K562 (cell line): ENCODE measurements around the gene DNMT1. TPM values are rescaled to one million over a fixed set of nuclear protein-coding genes. Genes with fewer than 3 reads are reported as not detected.

Experiments
- CBX8 ChIP-seq: fragments of 200-600 bp; sonication (generic); IDR thresholded peaks from 2 replicates; pipeline ENCODE4 v1.6.1; 2012; ENCODE audit warnings: borderline replicate concordance, mixed run types, low read depth, mild to moderate bottlenecking, moderate library complexity, mixed read lengths, low read length, control low read depth, inconsistent platforms; ENCODE audit not compliant: poor library complexity, severe bottlenecking; ENCODE audit errors: extremely low read depth
- CCAR2 ChIP-seq: fragments of 200-400 bp; formaldehyde crosslinking; IDR thresholded peaks from 2 replicates; pipeline ENCODE4 v1.6.1; 2017; ENCODE audit warnings: mild to moderate bottlenecking, low read depth, low read length
- CUX1 ChIP-seq: fragments of 200-800 bp; sonication (Bioruptor generic); IDR thresholded peaks from 2 replicates; pipeline ENCODE4 v1.6.1; 2016; ENCODE audit warnings: missing genetic modification characterization, missing compliant biosample characterization
- DLX4 ChIP-seq: fragments of 250-450 bp; sonication (Bioruptor Pico); IDR thresholded peaks from 2 replicates; pipeline ENCODE4 v1.6.1; 2021; ENCODE audit warnings: mild to moderate bottlenecking
- DPF2 ChIP-seq: fragments of 450-650 bp; IDR thresholded peaks from 2 replicates; pipeline ENCODE4 v1.6.1; 2016
- KLF1 ChIP-seq: fragments of 450-650 bp; IDR thresholded peaks from 2 replicates; pipeline ENCODE4 v1.6.1; 2016; ENCODE audit warnings: missing genetic modification characterization, missing compliant biosample characterization
- SMARCA4 ChIP-seq: fragments of 450-650 bp; IDR thresholded peaks from 2 replicates; pipeline ENCODE4 v1.6.1; 2016
- STAG1 ChIP-seq: sonication (generic); formaldehyde crosslinking; IDR thresholded peaks from 2 replicates; pipeline ENCODE4 v1.5.0; 2020; ENCODE audit warnings: missing genetic modification reagents, borderline replicate concordance
- ZNF217 ChIP-seq: sonication (generic); formaldehyde crosslinking; IDR thresholded peaks from 2 replicates; pipeline ENCODE4 v1.8.0; 2022; ENCODE audit warnings: mild to moderate bottlenecking, missing genetic modification reagents
- ZNF79 ChIP-seq: fragments of 250-450 bp; sonication (Bioruptor Pico); IDR thresholded peaks from 2 replicates; pipeline ENCODE4 v1.4.0; 2020; ENCODE audit warnings: low read depth, mild to moderate bottlenecking, moderate library complexity
- polyA plus RNA-seq, 8 experiments: library from polyadenylated mRNA; depleted of rRNA in 4 of 8; stranded (reverse) in 5 of 8; unstranded in 3 of 8; fragments of >200 nt; fragmentation: Nextera tagmentation in 2 of 8; fragmentation: Illumina TruSeq in 1 of 8; extraction: Ambion mirVana in 2 of 8; extraction: Trizol in 1 of 8; gene quantifications; 2 replicates each; pipeline versions ENCODE4 v1.2.1 to v1.2.3, GENCODE V29; 2011 to 2014; ENCODE audit warnings: inconsistent platforms in 1 of 8, missing spikeins in 1 of 8
- total RNA-seq, 7 experiments: library from RNA; depleted of rRNA in 6 of 7; stranded (reverse); fragments of >200 nt in 6 of 7; fragmentation: Illumina TruSeq in 2 of 7; extraction: Trizol in 2 of 7; gene quantifications; 2 replicates each; pipeline versions ENCODE4 v1.2.1 to v1.2.3, GENCODE V29; 2011 to 2021; ENCODE audit warnings: low replicate concordance in 1 of 7
- TF ChIP-seq, protein P1 (sequence below): sonication (generic); formaldehyde crosslinking; IDR thresholded peaks from 2 replicates; pipeline ENCODE4 v1.8.0; 2022; ENCODE audit warnings: mild to moderate bottlenecking, missing genetic modification reagents
- TF ChIP-seq, protein P2 (sequence below): sonication (generic); formaldehyde crosslinking; IDR thresholded peaks from 2 replicates; pipeline ENCODE4 v1.8.1; 2023; ENCODE audit warnings: mild to moderate bottlenecking, missing genetic modification reagents
- TF ChIP-seq, protein P3 (sequence below): fragments of 250-450 bp; sonication (Bioruptor Pico); IDR thresholded peaks from 2 replicates; pipeline ENCODE4 v1.9.0; 2021; ENCODE audit warnings: mild to moderate bottlenecking, inconsistent platforms

The DNMT1 gene
- total and polyA plus RNA-seq, 9 of the 15 experiments (the other 6 are each of a cell fraction or from before 2014, with no cell fraction given): 80.1 to 271 (median 121) TPM

DNA sequence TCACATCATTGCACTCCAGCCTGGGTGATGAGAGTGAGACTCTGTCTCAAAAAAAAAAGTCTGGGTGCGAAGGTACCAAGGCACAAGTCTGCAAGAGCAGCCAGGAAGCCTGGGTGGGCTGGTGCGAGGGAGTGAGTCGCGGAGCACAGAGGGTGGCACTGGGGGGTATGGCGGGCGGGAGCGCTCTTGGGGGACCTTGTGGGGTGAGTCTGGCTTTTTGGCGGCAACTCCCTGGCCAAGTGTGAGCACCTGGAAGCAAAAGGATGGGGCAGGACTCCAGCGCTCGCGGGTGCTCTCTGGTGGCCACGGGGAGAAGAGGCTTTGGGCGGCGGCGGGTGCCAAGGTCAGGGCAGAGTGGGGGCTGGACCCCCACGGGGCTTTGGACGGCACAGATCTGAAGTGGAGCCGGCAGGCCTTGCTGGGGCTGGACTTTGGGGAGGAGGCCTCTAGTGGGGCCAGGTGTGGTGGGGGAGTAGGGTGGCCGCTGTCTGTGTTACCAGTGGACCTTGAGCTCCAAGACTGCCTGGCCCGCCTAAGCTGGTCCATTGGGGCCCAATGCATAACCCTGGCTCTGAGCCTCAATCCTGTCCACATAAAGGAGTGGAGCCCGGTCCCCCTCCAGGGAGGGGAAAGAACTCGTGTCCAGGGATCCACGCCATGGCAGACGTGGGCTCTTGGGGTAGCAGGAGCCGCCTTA is 81.7 kb downstream of the DNMT1 start (continued):
- TF ChIP-seq ZNF79 (CRISPR knock-in tag) (no peak), CCAR2 (no peak), CUX1 (CRISPR knock-in tag) (no peak), SMARCA4 (no peak), DLX4 (CRISPR knock-in tag) (no peak), CBX8 (no peak), KLF1 (tag) (no peak), DPF2 (no peak), ZNF217 (CRISPR knock-in tag) (no peak), STAG1 (CRISPR knock-in tag) (no peak)
- TF ChIP-seq, protein P1, sequence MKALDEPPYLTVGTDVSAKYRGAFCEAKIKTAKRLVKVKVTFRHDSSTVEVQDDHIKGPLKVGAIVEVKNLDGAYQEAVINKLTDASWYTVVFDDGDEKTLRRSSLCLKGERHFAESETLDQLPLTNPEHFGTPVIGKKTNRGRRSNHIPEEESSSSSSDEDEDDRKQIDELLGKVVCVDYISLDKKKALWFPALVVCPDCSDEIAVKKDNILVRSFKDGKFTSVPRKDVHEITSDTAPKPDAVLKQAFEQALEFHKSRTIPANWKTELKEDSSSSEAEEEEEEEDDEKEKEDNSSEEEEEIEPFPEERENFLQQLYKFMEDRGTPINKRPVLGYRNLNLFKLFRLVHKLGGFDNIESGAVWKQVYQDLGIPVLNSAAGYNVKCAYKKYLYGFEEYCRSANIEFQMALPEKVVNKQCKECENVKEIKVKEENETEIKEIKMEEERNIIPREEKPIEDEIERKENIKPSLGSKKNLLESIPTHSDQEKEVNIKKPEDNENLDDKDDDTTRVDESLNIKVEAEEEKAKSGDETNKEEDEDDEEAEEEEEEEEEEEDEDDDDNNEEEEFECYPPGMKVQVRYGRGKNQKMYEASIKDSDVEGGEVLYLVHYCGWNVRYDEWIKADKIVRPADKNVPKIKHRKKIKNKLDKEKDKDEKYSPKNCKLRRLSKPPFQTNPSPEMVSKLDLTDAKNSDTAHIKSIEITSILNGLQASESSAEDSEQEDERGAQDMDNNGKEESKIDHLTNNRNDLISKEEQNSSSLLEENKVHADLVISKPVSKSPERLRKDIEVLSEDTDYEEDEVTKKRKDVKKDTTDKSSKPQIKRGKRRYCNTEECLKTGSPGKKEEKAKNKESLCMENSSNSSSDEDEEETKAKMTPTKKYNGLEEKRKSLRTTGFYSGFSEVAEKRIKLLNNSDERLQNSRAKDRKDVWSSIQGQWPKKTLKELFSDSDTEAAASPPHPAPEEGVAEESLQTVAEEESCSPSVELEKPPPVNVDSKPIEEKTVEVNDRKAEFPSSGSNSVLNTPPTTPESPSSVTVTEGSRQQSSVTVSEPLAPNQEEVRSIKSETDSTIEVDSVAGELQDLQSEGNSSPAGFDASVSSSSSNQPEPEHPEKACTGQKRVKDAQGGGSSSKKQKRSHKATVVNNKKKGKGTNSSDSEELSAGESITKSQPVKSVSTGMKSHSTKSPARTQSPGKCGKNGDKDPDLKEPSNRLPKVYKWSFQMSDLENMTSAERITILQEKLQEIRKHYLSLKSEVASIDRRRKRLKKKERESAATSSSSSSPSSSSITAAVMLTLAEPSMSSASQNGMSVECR (CRISPR knock-in tag): no peak
- TF ChIP-seq, protein P2, sequence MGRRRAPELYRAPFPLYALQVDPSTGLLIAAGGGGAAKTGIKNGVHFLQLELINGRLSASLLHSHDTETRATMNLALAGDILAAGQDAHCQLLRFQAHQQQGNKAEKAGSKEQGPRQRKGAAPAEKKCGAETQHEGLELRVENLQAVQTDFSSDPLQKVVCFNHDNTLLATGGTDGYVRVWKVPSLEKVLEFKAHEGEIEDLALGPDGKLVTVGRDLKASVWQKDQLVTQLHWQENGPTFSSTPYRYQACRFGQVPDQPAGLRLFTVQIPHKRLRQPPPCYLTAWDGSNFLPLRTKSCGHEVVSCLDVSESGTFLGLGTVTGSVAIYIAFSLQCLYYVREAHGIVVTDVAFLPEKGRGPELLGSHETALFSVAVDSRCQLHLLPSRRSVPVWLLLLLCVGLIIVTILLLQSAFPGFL (CRISPR knock-in tag): no peak
- TF ChIP-seq, protein P3, sequence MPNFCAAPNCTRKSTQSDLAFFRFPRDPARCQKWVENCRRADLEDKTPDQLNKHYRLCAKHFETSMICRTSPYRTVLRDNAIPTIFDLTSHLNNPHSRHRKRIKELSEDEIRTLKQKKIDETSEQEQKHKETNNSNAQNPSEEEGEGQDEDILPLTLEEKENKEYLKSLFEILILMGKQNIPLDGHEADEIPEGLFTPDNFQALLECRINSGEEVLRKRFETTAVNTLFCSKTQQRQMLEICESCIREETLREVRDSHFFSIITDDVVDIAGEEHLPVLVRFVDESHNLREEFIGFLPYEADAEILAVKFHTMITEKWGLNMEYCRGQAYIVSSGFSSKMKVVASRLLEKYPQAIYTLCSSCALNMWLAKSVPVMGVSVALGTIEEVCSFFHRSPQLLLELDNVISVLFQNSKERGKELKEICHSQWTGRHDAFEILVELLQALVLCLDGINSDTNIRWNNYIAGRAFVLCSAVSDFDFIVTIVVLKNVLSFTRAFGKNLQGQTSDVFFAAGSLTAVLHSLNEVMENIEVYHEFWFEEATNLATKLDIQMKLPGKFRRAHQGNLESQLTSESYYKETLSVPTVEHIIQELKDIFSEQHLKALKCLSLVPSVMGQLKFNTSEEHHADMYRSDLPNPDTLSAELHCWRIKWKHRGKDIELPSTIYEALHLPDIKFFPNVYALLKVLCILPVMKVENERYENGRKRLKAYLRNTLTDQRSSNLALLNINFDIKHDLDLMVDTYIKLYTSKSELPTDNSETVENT (CRISPR knock-in tag): no peak
